ENCODE measurements around the gene PDXDC1. TPM values are rescaled to one million over a fixed set of nuclear protein-coding genes. Genes with fewer than 3 reads are reported as not detected.
A peak's percentile ranks its signal among the peaks of the same experiment; 100 is the strongest.
"Not testable (repeated sequence)": the region's sequence is repeated elsewhere in the genome, so short reads cannot be mapped to it uniquely, and the experiment has no call there.

Gene PDXDC1, protein sequence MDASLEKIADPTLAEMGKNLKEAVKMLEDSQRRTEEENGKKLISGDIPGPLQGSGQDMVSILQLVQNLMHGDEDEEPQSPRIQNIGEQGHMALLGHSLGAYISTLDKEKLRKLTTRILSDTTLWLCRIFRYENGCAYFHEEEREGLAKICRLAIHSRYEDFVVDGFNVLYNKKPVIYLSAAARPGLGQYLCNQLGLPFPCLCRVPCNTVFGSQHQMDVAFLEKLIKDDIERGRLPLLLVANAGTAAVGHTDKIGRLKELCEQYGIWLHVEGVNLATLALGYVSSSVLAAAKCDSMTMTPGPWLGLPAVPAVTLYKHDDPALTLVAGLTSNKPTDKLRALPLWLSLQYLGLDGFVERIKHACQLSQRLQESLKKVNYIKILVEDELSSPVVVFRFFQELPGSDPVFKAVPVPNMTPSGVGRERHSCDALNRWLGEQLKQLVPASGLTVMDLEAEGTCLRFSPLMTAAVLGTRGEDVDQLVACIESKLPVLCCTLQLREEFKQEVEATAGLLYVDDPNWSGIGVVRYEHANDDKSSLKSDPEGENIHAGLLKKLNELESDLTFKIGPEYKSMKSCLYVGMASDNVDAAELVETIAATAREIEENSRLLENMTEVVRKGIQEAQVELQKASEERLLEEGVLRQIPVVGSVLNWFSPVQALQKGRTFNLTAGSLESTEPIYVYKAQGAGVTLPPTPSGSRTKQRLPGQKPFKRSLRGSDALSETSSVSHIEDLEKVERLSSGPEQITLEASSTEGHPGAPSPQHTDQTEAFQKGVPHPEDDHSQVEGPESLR
- total RNA-seq (2014; rRNA removed; shearing (Covaris generic)): 60.8 and 75.9 TPM in 2 replicates

DNA sequence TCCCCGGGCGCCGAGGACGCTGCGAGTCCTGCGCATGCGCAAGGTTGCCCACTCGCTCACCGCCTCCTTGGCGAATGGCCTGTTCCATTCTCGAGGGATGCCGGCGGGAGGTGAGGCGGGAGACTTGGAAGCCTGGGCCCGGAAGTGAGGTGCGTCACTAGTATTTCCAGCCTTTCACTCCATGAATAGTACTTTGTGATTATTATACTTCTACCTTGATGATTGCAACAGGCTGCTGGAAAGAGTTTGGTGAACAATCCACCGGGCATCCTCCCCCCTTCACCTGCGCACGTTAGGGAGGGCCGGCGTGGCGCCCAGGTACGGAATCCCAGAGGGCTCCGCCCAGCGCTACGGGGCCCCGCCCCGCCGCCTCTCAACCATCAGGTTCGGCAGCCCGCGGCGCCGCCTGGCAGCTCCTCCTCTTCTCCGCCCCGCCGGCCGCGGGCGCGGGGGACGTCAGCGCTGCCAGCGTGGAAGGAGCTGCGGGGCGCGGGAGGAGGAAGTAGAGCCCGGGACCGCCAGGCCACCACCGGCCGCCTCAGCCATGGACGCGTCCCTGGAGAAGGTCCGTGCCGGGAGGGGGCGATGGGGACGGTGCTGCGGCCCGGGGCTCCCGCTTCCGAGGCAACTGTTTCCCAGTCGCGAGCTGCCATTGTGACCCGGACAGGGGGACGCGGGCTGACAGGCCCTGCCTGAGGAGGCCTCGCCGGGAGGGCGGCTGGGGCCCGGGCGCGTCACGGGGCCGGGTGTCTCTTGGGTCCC, at the start of gene PDXDC1:
Gene PDXDC1, plus strand, starts transcription at position 371 of the 762 bp plus-strand sequence. Its CDS starts 174 bp downstream, at position 545.
- Histone ChIP-seq H3K4me3 (peak within 1 kb of the TSS; percentile 66), H3K27ac (peak within 1 kb of the TSS; percentile 47)
- H3K4me1 ChIP-seq (replicated peaks); H3K36me3 ChIP-seq; H3K9me3 ChIP-seq (replicated peaks); H3K27me3 ChIP-seq (replicated peaks): not testable (repeated sequence)
- DNase-seq (ENCODE audit: low read depth in 1 of 2, low spot score in 2 of 2): peak; percentile 92 to 96

DNA sequence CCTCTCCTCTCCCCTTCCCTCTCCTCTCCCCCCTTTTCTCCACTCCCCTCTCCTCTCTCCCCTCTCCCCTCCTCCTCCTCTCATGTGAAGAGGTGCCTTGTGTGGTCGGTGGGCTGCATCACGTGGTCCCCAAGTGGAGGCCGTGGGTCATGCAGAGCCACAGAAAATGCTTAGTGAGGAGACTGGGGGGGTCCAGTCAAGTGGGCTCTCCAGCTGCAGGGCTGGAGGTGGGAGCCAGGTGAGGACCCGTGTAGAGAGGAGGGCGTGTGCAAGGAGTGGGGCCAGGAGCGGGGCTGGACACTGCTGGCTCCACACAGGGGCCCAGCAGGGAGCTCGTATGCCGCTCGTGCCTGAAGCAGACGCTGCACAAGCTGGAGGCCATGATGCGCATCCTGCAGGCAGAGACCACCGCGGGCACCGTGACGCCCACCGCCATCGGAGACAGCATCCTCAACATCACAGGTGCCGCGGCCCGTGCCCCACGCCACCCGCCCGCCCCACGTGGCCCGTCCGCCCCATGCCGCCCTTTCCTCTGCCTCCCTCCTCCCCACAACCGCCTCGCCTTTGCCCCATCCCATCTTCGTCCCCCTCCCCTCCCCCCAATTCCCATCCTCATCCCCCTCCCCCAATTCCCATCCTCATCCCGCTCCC, 46.6 kb upstream of the PDXDC1 start:
- H3K9me3 ChIP-seq (replicated peaks); H3K27me3 ChIP-seq (replicated peaks); H3K27ac ChIP-seq; H3K4me1 ChIP-seq (replicated peaks); H3K36me3 ChIP-seq; H3K4me3 ChIP-seq: not testable (repeated sequence)
- peak; percentile 1 to 45 for DNase-seq (ENCODE audit: low read depth in 1 of 2, low spot score in 2 of 2)

DNA sequence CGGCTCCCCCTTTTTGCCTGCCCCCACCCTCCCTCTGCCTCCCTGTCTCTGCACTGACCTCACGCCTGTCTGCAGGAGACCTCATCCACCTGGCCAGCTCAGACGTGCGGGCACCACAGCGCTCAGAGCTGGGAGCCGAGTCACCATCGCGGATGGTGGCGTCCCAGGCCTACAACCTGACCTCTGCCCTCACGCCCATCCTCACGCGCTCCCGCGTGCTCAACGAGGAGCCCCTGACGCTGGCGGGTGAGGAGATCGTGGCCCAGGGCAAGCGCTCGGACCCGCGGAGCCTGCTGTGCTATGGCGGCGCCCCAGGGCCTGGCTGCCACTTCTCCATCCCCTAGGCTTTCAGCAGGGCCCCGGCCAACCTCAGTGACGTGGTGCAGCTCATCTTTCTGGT, 45.6 kb upstream of the PDXDC1 start:
- peak in 1 of 2 experiments; percentile 19 for DNase-seq (ENCODE audit: low read depth in 1 of 2, low spot score in 2 of 2)
- not testable (repeated sequence) for H3K4me1 ChIP-seq (replicated peaks); H3K27ac ChIP-seq; H3K36me3 ChIP-seq; H3K27me3 ChIP-seq (replicated peaks); H3K9me3 ChIP-seq (replicated peaks); H3K4me3 ChIP-seq

DNA sequence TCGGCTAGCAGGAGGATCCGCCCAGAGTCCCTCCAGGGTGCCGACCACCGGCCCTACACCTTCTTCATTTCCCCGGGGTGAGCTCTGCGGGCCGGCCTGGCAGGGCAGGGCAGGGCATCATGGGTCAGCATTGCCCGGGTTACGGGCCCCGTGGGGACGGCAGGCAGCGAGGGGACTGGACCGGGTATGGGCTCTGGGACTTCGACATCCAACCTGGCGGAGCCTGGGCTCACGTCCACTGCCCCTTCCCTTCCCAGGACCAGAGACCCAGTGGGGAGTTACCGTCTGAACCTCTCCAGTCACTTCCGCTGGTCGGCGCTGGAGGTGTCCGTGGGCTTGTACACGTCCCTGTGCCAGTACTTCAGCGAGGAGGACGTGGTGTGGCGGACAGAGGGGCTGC, 44.6 kb upstream of the PDXDC1 start:
- not testable (repeated sequence) for H3K27me3 ChIP-seq (replicated peaks); H3K9me3 ChIP-seq (replicated peaks); H3K27ac ChIP-seq; H3K4me1 ChIP-seq (replicated peaks); H3K36me3 ChIP-seq; H3K4me3 ChIP-seq
- peak in 1 of 2 experiments; percentile 17 for DNase-seq (ENCODE audit: low read depth in 1 of 2, low spot score in 2 of 2)

DNA sequence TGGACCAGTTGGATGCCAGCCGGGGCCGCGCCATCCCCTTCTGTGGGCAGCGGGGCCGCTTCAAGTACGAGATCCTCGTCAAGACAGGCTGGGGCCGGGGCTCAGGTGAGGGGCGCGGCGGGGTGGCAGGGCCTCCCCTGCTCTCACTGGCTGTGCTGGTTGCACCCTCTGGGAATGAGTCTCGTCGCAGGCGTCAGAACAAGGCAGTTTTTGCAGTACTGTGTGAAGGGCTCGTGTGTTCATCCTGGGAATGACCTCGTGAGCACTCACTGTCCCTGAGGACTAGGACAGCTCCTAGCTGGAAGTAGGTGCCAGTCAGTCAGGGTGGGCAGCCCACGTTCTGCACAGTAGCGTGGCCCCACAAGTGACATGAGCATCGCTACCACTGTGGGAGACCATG, 43.9 kb upstream of the PDXDC1 start:
- not testable (repeated sequence) for H3K27me3 ChIP-seq (replicated peaks); H3K4me3 ChIP-seq; H3K36me3 ChIP-seq; H3K9me3 ChIP-seq (replicated peaks); H3K4me1 ChIP-seq (replicated peaks); H3K27ac ChIP-seq
- DNase-seq (ENCODE audit: low read depth in 1 of 2, low spot score in 2 of 2): peak in 1 of 2 experiments; percentile 24

DNA sequence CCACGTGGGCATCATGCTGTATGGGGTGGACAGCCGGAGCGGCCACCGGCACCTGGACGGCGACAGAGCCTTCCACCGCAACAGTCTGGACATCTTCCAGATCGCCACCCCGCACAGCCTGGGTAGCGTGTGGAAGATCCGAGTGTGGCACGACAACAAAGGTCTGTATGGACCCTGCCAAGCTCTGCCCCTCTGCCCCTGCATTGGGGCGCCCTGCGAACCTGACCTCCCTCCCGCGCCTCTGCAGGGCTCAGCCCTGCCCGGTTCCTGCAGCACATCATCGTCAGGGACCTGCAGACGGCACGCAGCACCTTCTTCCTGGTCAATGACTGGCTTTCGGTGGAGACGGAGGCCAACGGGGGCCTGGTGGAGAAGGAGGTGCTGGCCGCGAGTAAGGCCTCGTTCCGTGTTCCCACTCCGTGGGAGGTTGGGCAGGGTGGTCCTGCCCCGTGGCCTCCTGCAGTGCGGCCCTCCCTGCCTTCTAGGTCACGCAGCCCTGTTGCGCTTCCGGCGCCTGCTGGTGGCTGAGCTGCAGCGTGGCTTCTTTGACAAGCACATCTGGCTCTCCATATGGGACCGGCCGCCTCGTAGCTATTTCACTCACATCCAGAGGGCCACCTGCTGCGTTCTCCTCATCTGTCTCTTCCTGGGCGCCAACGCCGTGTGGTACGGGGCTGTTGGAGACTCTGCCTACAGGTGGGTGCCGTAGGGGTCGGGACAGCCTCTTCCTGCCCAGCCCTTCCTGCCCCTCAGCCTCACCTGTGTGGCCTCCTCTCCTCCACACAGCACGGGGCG, 42.0 kb upstream of the PDXDC1 start:
- not testable (repeated sequence) for H3K36me3 ChIP-seq; H3K4me3 ChIP-seq; H3K4me1 ChIP-seq (replicated peaks); H3K27ac ChIP-seq; H3K27me3 ChIP-seq (replicated peaks); H3K9me3 ChIP-seq (replicated peaks)
- DNase-seq (ENCODE audit: low read depth in 1 of 2, low spot score in 2 of 2): peak in 1 of 2 experiments; percentile 20

DNA sequence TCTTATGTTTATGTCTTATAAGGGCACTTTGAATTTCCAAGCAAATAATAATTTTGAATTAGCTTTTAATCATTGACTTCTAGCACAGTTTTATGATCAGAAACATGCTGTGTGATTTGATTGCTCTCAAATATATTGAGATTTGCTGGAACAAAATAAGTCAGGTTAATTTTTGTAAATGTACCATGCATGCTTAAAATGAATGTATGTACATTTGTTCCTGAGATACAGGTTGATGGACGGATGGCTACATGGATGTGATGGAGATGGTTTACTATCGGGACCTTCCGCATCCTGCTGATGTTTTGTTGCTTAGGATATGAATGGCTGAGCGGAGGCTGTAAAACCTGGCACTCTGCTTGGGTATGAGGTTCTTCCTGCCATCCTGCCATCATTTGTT, 37.7 kb upstream of the PDXDC1 start, which contains the start of gene NPIPA1:
Gene NPIPA1, plus strand, starts transcription at position 301 of the 400 bp plus-strand sequence. Its CDS starts 0 bp downstream, at position 301.
- not testable (repeated sequence) for H3K9me3 ChIP-seq (replicated peaks); H3K4me3 ChIP-seq; H3K36me3 ChIP-seq; H3K27ac ChIP-seq; H3K27me3 ChIP-seq (replicated peaks); DNase-seq (ENCODE audit: low read depth in 1 of 2, low spot score in 2 of 2); H3K4me1 ChIP-seq (replicated peaks)

DNA sequence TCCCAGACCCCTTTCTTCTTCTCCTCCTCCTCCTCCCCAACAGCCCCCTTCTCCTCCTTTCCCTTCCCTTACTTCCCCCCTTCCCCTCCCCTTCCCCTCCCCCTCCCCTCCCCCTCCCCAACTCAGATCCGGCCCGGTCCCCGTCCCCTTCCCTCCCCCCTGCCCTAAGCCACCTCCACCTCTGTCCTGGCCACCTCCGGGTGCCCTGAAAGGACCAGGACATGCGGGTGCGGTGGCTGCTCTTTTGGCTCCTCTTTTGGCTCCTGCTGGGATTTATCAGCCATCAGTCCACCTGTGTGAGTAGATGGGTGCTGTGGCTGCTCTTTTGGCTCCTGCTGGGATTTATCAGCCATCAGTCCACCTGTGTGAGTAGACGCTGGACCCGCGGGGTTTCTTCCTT, 36.8 kb upstream of the PDXDC1 start:
- not testable (repeated sequence) for H3K4me1 ChIP-seq (replicated peaks); H3K27me3 ChIP-seq (replicated peaks); H3K36me3 ChIP-seq; H3K27ac ChIP-seq; H3K4me3 ChIP-seq; H3K9me3 ChIP-seq (replicated peaks)
- peak in 1 of 2 experiments; percentile 14 for DNase-seq (ENCODE audit: low read depth in 1 of 2, low spot score in 2 of 2)

DNA sequence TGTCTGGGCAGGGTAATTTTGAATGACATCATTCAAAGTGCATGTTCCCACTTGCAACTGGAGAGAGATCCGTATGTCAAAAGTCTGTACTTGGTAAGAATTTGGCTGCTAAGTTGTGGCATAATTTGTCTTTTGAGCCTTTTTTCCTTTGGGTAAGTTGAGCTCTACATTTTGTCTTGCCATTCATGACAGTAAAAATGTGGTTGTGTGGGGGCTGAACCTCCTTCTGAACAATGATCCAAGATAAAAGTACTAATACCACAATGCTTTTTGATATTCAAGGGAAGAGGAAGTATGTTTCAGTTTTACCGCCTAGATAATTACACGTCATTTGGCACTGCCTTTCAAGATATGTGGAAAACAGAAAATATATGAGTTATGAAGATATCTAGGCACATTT, 32.1 kb upstream of the PDXDC1 start:
- not testable (repeated sequence) for H3K27me3 ChIP-seq (replicated peaks); H3K27ac ChIP-seq; H3K9me3 ChIP-seq (replicated peaks); H3K4me3 ChIP-seq; DNase-seq (ENCODE audit: low read depth in 1 of 2, low spot score in 2 of 2); H3K36me3 ChIP-seq; H3K4me1 ChIP-seq (replicated peaks)

DNA sequence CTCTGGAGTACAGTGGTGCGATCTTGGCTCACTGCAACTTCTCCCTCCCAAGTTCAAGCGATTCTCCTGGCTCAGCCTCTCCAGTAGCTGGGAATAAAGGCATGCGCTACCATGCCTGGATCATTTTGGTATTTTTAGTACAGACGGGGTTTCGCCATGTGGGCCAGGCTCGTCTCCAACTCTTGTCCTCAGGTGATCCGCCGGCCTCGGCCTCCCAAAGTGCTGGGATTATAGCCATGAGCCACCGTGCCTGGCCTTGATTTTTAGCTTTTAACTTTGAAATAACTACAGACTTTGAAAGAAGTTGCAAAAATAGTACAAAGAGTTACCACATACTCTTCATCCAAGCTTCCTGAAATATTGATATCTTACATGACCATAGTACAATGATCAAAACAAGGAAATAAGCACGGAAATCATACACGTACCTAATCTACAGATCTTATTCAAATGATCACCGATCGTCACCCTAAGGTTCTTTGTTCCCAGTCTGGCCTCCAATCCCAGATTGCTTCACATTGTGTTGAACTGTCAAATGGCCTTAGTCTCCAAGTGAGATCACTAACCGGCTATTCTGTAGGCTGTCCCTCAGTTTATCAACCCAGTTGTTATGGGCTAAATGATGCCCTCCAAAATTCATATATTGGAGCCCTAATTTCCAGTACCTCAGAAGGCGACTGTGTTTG, 19.1 kb upstream of the PDXDC1 start:
- no peak for DNase-seq (ENCODE audit: low read depth in 1 of 2, low spot score in 2 of 2)
- H3K27me3 ChIP-seq (replicated peaks): no peaks in the 10 kb centered on the region
- no peak overlapping the region for H3K4me3 ChIP-seq
- no peaks in the 10 kb centered on the region for H3K36me3 ChIP-seq
- no peaks in the 10 kb centered on the region for H3K4me1 ChIP-seq (replicated peaks)
- H3K27ac ChIP-seq: no peak overlapping the region
- no peaks in the 10 kb centered on the region; the same call in 1 of the 2 replicates for H3K9me3 ChIP-seq (replicated peaks)

DNA sequence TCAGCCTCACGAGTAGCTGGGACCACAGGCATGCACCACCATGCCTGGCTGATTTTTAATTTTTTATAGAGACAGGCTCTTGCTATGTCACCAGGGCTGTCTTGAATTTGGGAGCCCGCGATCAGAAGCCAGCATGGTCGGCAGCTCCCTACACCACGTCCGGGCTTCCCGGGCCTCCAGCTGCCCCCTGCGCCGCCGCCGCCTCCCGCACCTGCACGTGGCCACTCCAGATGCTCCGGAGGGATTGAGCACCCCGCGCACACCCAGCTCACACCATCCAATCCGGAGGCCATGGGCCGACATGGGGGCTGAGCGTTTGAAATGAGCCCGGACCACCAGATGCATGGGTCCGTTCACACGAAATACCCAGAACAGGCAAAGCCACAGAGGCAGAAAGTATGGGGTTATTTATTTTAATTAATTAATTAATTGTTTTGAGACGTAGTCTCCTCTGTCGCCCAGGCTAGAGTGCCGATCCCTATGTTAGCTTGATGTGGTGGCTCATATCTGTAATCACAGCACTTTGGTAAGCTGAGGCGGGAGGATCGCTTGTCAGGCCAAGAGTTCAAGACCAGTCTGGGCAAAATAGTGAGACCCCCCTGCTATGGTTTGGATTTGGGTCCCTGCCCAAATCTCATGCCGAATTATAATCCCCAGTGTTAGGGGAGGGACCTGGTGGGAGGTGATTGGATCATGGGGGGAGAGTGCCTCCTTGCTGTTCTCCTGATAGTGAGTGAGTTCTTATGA, 17.1 kb upstream of the PDXDC1 start:
- Histone ChIP-seq H3K4me3 (no peak overlapping the region), H3K27me3 (replicated peaks) (peaks cover 4% of the 10 kb centered on the region; the same call in 1 of the 2 replicates), H3K4me1 (replicated peaks) (no peaks in the 10 kb centered on the region), H3K36me3 (no peaks in the 10 kb centered on the region), H3K27ac (no peak overlapping the region), H3K9me3 (replicated peaks) (no peaks in the 10 kb centered on the region; the same call in 1 of the 2 replicates)
- DNase-seq (ENCODE audit: low read depth in 1 of 2, low spot score in 2 of 2): no peak

DNA sequence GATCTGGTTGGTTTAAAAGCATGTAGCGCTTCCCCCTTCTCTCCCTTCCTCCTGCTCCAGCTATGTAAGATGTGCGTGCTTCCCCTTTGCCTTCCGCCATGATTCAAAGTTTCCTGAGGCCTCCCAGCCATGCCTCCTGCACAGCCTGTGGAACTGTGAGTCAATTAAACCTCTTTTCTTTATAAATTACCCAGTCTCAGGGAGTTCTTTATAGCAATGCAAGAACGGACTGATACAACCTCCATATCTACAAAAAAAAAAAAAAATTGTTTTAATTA, 16.6 kb upstream of the PDXDC1 start:
- no peak for DNase-seq (ENCODE audit: low read depth in 1 of 2, low spot score in 2 of 2)
- Histone ChIP-seq H3K27me3 (replicated peaks) (peaks cover 4% of the 10 kb centered on the region; the same call in 1 of the 2 replicates), H3K27ac (no peak overlapping the region), H3K4me1 (replicated peaks) (no peaks in the 10 kb centered on the region), H3K9me3 (replicated peaks) (no peaks in the 10 kb centered on the region; the same call in 1 of the 2 replicates), H3K4me3 (no peak overlapping the region), H3K36me3 (no peaks in the 10 kb centered on the region)
